Esophagus muscularis mucosa (tissue), 3 donors: Measurements from ENCODE around the gene XK.

Source experiments
- CTCF ChIP-seq, 3 experiments: fragments of 200-600 bp in 2 of 3; fragments of 450-650 bp in 1 of 3; sonication (generic) in 2 of 3; IDR thresholded peaks; one replicate each; pipeline ENCODE4 v1.5.1; 2017 to 2019; ENCODE audit warnings: antibody characterized with exemption in 3 of 3, mild to moderate bottlenecking in 2 of 3, moderate library complexity in 1 of 3
- POLR2A ChIP-seq: fragments of 450-650 bp; IDR thresholded peaks from one replicate; pipeline ENCODE4 v1.6.1; 2017; ENCODE audit warnings: antibody characterized with exemption, moderate library complexity, mild to moderate bottlenecking, low read depth
- POLR2AphosphoS5 ChIP-seq, 2 donors: sonication (generic); formaldehyde crosslinking; IDR thresholded peaks; one replicate each; pipeline ENCODE4 v1.6.1; 2017; ENCODE audit warnings: antibody characterized with exemption in 2 of 2

- TF ChIP-seq CTCF (IDR thresholded peaks at IDR 0.05) = no peak
- no peak for TF ChIP-seq POLR2A
- TF ChIP-seq POLR2AphosphoS5 (IDR thresholded peaks at IDR 0.05) = no peak
These were observed 74.4 kb downstream of the XK start for GRCh38 chrX:37759878-37760418.
